T-helper 9 cell (primary cell): ENCODE data around the gene ZNF446.
A peak's percentile ranks its signal among the peaks of the same experiment; 100 is the strongest.
"Not testable (repeated sequence)": the region's sequence is repeated elsewhere in the genome, so short reads cannot be mapped to it uniquely, and the experiment has no call there.

Experiments used
- DNase-seq: peaks from one replicate; pipeline ENCODE4 v3.0.0-alpha.2; 2020

The ZNF446 gene

GRCh38 chr19:58470837-58471543 lies 5.2 kb upstream of the ZNF446 start:
- not testable (repeated sequence) for DNase-seq

- no peak for DNase-seq
These were observed 4.4 kb upstream of the ZNF446 start for GRCh38 chr19:58471736-58472135.

DNA sequence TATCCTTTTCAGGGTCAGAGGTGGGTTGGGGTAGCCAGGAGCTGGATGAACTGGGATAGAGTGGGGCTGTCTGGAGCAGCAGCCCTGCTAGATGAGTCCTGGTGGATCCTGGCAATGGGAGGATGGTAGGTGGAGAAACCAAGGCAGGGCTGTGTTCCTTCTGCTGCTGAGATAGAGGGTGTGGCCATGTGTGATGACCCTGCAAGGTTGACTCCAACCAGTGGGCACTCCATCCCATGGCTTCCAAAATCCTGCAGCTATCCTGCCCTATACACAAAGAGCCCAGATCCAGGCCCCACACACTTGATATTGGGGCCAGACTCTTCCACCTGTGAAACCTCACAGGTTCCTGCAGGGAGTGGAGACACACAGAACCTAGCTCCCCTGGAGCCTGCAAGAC lies 2.4 kb upstream of the ZNF446 start:
- DNase-seq, result no peak

DNA sequence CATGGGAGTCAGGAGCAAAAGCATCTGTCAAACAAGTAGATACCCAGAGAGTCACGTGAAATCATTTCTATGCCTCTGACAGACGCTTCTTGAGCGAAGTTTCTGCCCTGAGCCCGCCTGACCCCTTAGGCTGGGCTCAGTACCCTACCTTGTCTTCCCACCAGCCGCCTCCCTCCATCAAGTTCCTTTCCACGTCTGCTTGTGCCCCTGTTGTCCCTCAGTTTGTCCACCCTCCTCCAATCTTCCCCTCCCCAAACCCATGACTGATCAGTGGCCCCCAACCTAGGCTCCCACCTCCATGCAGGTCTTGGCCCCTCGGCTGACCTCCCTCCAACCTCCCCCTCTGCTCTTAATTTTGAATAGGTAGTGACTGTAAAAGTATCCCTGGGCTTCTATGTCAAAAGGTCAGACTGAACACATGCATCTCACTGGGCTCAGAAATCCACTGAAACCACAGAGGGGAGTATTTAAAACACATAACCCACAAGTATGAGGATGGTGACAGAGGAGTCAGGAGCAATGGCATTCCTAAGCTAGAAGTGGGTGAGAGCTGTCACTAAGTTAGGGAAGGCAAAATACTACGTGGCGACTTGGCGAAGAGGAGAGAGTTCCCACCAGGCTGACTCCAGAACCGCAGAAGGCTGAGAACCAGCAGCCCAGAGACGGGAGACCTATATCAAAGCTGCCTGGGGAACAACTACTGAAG lies 1.7 kb upstream of the ZNF446 start:
- no peak for DNase-seq

GRCh38 chr19:58474997-58475713 lies 997 bp upstream of the ZNF446 start:
- DNase-seq, result no peak

DNA sequence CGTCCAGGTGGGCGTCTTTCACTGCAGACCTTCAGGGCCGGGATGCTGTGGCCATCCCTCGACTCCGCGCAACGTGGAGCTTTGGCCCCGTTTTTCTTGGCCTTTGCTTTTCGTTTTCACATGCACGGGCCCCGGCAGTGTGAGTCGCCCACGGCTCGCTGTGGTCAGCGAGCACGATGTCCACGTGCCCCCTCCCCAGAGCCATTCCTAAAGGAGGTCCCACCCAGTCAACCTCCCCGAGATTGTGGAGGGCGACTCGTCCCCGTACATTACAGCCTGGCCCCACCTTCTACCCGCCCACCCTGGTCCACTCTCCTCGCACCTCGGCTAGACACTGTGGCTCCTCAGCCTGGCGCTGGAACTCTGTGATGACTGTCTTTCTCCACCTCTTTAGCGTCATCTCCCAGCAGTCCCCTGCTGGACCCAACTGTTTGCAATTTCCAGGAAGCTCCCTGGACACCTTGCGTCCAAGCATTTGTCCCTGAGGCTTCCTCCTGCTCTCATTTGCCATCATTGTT lies 405 bp downstream of the ZNF446 start:
- no peak for DNase-seq

GRCh38 chr19:58477130-58477529 lies 978 bp downstream of the ZNF446 start:
- DNase-seq, result no peak

- DNase-seq, result no peak
These were observed 1.7 kb downstream of the ZNF446 start for GRCh38 chr19:58477871-58478270.

GRCh38 chr19:58479303-58479702 lies 3.2 kb downstream of the ZNF446 start:
- no peak for DNase-seq

DNA sequence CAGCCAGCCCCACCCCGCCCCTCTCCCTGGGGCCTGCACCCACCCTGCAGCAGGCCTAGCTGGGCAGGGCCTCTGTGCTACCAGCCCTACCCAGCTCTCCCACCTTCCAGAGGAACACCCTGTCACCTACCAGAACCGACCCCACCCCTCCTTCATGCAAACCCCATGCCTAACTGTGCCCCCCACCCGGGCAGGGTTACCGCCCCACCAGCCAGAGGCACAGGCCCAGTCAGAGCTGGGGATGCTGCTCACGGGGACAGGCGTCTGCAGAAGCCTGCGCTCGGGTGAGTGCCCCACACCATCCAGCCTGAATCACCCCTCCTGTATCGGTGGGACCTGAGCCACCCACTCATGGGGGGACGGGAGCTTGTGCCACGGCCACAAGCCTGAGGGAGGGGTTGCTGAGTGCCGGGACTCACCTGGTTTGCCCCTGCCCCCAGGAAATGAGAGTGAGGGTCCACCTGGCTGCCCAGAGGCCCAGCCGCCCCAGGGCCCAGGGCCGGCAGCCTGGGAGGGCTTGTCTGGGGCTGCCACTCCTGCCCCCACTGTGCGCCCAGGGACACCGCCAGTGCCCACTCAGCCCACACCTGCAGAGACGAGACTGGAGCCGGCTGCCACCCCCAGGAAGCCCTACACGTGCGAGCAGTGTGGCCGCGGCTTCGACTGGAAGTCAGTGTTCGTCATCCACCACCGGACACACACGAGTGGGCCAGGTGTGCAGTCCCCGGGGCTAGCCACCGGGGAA lies 3.8 kb downstream of the ZNF446 start:
- DNase-seq, result no peak

DNA sequence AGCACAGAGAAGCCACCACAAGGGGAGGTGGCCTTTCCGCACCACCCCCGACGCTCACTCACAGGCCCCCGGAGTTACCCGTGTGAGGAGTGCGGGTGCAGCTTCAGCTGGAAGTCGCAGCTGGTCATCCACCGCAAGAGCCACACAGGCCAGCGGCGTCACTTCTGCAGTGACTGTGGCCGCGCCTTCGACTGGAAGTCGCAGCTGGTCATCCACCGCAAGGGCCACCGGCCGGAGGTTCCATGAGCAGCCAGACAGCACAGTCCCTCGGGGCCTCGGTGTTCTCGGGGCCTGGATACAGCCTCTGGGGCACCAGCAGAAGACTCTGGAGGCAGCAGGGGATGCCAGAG lies 4.3 kb downstream of the ZNF446 start:
- no peak for DNase-seq

DNA sequence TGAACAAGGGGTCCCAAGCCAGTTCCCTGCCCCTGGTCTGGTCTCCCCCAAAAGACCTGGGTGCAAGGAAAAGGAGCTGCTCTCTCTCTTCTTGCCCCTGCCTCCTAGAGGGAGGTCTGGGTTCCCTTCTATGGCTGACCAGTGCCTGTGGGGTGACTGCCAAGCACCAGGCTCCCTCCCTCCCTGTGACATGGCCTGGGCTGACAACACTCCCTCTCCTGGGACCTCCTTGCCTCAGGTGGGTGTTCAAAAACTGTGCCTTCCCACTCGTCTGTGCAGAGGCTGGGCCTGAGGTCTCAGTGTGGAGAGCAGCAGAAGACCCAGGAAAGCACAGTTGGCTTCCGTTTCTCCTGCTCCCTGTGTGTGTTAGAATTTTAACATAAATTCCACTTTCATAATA lies 4.7 kb downstream of the ZNF446 start:
- DNase-seq, result no peak

DNA sequence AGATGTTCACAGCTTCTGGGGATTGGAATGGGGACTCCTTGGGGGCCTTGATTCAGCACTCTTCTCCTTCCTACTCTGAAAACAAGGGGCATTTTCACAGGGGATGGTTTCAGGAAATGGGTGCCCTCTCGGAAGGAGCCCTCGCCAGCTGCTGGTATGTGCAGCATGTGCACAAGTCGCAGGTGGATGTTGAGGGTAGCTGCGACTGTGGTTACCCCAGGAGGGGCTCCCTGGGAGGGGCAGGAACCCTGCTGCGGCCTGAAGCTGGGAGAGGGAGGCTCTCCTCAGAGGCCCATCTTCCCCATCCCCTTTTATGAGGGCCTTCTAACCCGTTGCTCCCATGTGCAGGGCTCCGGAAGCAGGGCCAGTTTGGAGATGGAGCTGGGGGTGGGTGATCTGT lies 6.2 kb downstream of the ZNF446 start:
- no peak for DNase-seq

DNA sequence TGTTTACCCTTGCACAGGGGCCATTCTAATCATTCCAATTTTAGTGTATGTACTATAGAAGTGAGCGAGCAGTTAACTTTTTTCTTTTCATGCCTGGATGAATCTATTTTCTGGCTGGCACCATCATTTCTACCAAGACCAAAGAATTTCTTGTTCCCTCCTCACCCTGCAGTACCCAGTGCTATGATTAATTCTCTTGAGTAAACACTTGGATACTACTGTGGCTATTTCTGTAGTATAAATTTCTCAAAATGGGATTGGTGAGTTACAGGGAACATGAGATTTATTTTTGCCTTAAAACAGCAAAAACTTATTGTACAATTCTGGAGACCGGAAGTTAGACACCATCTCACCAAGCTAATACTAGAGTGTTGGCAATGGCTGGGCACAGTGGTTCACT lies 7.6 kb downstream of the ZNF446 start:
- no peak for DNase-seq

DNA sequence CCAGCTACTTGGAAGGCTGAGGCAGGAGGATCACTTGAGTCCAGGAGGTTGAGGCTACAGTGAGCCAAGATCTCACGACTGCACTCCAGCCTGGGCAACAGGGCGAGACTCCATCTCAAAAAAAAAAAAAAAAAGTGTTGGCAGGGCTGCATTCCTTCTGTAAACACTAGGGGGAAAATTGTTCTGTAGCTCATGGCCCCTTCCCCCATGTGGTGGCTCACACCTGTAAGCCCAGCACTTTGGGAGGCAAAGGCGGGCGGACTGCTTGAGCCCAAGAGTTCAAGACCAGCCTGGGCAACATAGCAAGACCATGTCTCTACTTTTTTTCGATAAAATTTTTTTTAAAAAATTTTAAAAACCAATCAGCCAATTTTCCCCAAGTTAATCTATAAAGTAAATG lies 8.2 kb downstream of the ZNF446 start:
- DNase-seq, result not testable (repeated sequence)

DNA sequence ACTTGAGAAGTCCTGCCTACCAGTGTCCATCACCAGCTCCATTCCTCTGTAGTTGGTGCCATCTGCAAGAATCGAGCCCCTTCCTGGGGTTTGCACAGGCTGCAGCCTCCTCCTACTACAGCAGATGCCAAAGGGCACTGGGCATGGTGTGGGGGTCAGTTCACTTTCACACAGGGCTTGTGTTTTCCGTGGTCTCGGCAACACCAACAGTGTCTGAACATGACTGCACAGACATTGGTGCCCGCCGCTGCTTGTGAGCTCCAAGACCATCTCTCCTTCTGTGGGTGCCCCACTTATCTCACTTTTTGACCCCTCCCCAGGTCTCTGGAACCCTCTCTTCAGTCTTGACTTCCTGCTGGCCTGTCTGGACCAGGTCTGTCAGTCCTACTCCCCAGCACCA lies 15.2 kb downstream of the ZNF446 start:
- no peak for DNase-seq

DNA sequence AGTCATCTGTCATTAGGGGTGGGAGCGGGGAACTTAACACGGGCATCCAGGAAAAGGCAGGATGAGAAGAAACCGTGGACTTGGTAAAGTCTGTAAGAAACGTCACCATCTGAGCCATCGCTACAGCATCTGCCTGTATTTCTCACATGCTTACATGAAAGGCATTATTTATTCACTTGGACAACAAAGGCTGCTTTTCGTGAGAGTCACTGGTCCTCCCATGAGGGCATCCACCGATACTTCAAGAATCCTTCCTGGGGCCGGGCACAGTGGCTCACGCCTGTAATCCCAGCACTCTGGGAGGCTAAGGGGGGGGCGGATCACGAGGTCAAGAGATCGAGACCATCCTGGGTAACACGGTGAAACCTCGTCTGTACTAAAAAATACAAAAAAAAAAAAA lies 16.1 kb downstream of the ZNF446 start:
- DNase-seq, result no peak

GRCh38 chr19:58497634-58498170 lies 21.6 kb downstream of the ZNF446 start:
- no peak for DNase-seq

- DNase-seq, result no peak
These were observed 22.3 kb downstream of the ZNF446 start for GRCh38 chr19:58498316-58499020.

- DNase-seq, result peak; percentile 90
These were observed 23.1 kb downstream of the ZNF446 start for GRCh38 chr19:58499021-58499927.

DNA sequence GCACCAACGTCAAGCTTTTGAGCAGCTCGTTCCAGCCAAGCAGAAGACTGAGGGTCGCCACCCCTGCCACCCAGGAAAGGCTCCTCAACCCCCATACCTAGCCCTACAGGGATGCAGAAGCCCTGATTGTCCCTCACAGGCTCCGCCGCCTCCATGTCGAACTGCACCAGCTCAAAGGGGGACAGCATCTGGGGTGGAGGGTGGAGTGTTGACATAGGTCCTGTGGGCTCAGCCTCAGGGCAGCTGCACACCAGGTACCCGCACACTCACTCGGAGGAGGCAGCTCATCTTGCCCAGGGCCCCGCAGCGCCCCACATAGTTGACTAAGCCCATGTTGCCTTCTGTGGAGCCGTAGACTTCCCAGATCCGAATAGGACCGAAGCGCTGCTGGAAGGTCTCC lies 24.1 kb downstream of the ZNF446 start:
- DNase-seq, result no peak
